Liver (tissue), 3 donors: ENCODE measurements around the gene AGMAT.

Experiments used
- CTCF ChIP-seq: fragments of 150-350 bp; IDR thresholded peaks from 2 replicates; pipeline ENCODE4 v1.5.1; 2017; ENCODE audit warnings: improper control_type of control experiment, low read depth, low read length; ENCODE audit not compliant: missing input control
- GABPA ChIP-seq, 2 donors: IDR thresholded peaks in 1 of 2; conservative IDR thresholded peaks in 1 of 2; 2 replicates each; pipeline ENCODE4 v1.6.1; 2016; ENCODE audit warnings: antibody characterized with exemption in 2 of 2, mild to moderate bottlenecking in 1 of 2, moderate library complexity in 1 of 2
- JUND ChIP-seq, 2 donors: IDR thresholded peaks; 2 replicates each; pipeline ENCODE4 v1.6.1; 2016; ENCODE audit warnings: antibody characterized with exemption in 2 of 2
- TAF1 ChIP-seq: conservative IDR thresholded peaks from 2 replicates; pipeline ENCODE4 v1.6.1; 2016; ENCODE audit warnings: antibody characterized with exemption, mild to moderate bottlenecking
- donor health status: healthy.
- donor health status: healthy.

DNA sequence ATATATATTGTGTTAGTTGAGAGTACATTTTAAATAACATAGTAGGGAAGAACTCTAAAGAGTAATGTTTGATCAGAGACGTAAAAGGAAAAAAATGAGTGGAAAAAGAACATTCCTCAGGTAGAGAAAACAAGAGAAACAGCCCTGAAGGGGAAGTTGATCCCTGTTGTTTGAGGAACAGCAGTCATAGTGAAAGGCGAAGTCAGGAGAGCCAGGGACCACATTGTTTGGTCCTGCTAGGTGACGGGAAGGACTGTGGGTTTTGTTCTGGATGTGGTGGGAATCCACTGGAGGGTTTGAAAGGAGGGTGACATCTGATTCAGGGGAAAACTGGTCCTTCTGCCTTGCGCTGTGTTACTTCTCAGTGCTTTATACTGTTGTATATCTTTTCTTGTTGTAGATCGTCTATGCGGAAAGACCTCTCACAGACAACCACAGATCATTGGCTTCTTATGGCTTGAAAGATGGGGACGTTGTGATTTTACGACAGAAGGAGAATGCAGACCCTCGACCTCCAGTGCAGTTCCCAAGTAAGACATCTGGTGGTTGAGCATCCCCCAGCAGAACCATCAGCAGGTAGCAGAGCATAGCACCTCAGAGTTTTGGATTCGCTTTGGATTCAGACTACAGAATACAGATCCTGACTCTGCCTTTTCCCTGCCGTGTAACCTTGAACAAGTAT, 41.6 kb upstream of the AGMAT start:
- no peak for TF ChIP-seq CTCF
- TF ChIP-seq JUND (IDR thresholded peaks at IDR 0.05) = no peak
- TF ChIP-seq TAF1 = no peak
- no peak for TF ChIP-seq GABPA (IDR thresholded peaks at IDR 0.05 in 1 of 2, conservative IDR thresholded peaks at IDR 0.05 in 1 of 2)
